ENCODE data around the gene TTPAL. TPM values are rescaled to one million over a fixed set of nuclear protein-coding genes. Genes with fewer than 3 reads are reported as not detected.

TTPAL gene
- total and polyA plus RNA-seq, 9 of the 15 experiments (the other 6 are each of a cell fraction or from before 2014, with no cell fraction given): 1.1 to 7.0 (median 2.6) TPM

GRCh38 chr20:44431502-44432234 is 44.0 kb upstream of the TTPAL start:
- H3K9me1 ChIP-seq (ENCODE audit: control insufficient read depth, insufficient read depth, low read length): no peaks in the 10 kb centered on the region
- in situ Hi-C loops (cut with MboI) (no loop called here), intact Hi-C loops (cut with micrococcal nuclease) (no loop called here)
- no TSS peak for BruUV-seq (replicated peaks)
- H3K36me3 ChIP-seq (ENCODE audit: control insufficient read depth, insufficient read depth, low read length): no peaks in the 10 kb centered on the region
- CTCF ChIA-PET (ENCODE audit: low intra/inter-chr PET ratio): no interaction called here
- POLR2A ChIA-PET: no interaction called here
- no peak overlapping the region for H3K4me2 ChIP-seq (ENCODE audit: insufficient read depth, low read length)
- peaks cover 6% of the 10 kb centered on the region; the same call in 1 of the 2 replicates for H4K20me1 ChIP-seq (replicated peaks; ENCODE audit: control insufficient read depth, insufficient read depth, low read length)
- no peak overlapping the region for H3K27ac ChIP-seq (ENCODE audit: extremely low read depth, low read depth, low read length)
- no peaks in the 10 kb centered on the region for H3K79me2 ChIP-seq (ENCODE audit: control insufficient read depth, insufficient read depth, low read length)
- WGBS (ENCODE audit: insufficient coverage, low coverage, missing lambda C conversion rate): 4% methylated on average over 9 of the region's 11 CpGs
- ATAC-seq (no peak), FAIRE-seq (no peak), DNase-seq (ENCODE audit: extremely low read depth in 1 of 4, low spot score in 3 of 4) (no peak)
- no peak overlapping the region for H2AFZ ChIP-seq (ENCODE audit: low read depth, low read length)
- no peaks in the 10 kb centered on the region; a peak in 1 of 5 replicates for H3K4me1 ChIP-seq (replicated peaks in 1 of 2; ENCODE audit: control insufficient read depth in 2 of 2, insufficient read depth in 2 of 2, low read length in 2 of 2)
- H3K4me3 ChIP-seq: no peak overlapping the region
- no peak overlapping the region; a peak in 1 of 4 replicates for H3K9ac ChIP-seq (ENCODE audit: insufficient read depth in 1 of 2, low read depth in 2 of 2, low read length in 2 of 2)
- H3K27me3 ChIP-seq (ENCODE audit: control insufficient read depth in 2 of 2, insufficient read depth in 2 of 2, low read length in 2 of 2): peaks cover 32 to 57% of the 10 kb centered on the region in 2 experiments
- H3K9me3 ChIP-seq (replicated peaks; ENCODE audit: control insufficient read depth, insufficient read depth, low read depth, low read length): no peaks in the 10 kb centered on the region
- TF ChIP-seq ZNF124 (CRISPR knock-in tag; IDR thresholded peaks at IDR 0.05) (no peak), ARID2 (IDR thresholded peaks at IDR 0.05) (no peak), ATF6 (CRISPR knock-in tag; IDR thresholded peaks at IDR 0.05) (no peak), ASH1L (IDR thresholded peaks at IDR 0.05; ENCODE audit: borderline replicate concordance, low read depth, partially characterized antibody) (no peak), BCOR (IDR thresholded peaks at IDR 0.05) (no peak), ZNF785 (CRISPR knock-in tag; IDR thresholded peaks at IDR 0.05) (no peak), BRF1 (IDR thresholded peaks at IDR 0.05; ENCODE audit: borderline replicate concordance, extremely low read depth, insufficient read length) (no peak), NFXL1 (CRISPR knock-in tag; IDR thresholded peaks at IDR 0.05) (no peak), TAF15 (IDR thresholded peaks at IDR 0.05; ENCODE audit: low read depth, low read length) (no peak), SAFB2 (IDR thresholded peaks at IDR 0.05; ENCODE audit: borderline replicate concordance, low read depth, low read length, severe bottlenecking) (no peak), RCOR1 (IDR thresholded peaks at IDR 0.05; ENCODE audit: borderline replicate concordance in 1 of 2, low read depth in 2 of 2, low read length in 2 of 2) (no peak), U2AF2 (optimal IDR thresholded peaks at IDR 0.05; ENCODE audit: low read depth, low read length) (no peak), LCOR (CRISPR knock-in tag; IDR thresholded peaks at IDR 0.05) (no peak), ARID3A (IDR thresholded peaks at IDR 0.05; ENCODE audit: borderline replicate concordance, low read depth, low read length) (no peak), PRDM10 (IDR thresholded peaks at IDR 0.05; ENCODE audit: partially characterized antibody) (no peak)

Data from K562 (cell line).